HG03039 (cell line): ENCODE data around the gene LY6G6F.

Experiments
- ATAC-seq: cut with Tn5 transposase; IDR thresholded peaks from one replicate; pipeline ENCODE4 v1.9.1; 2021; ENCODE audit warnings: mild to moderate bottlenecking, moderate library complexity; ENCODE audit not compliant: unreplicated experiment

Gene LY6G6F

DNA sequence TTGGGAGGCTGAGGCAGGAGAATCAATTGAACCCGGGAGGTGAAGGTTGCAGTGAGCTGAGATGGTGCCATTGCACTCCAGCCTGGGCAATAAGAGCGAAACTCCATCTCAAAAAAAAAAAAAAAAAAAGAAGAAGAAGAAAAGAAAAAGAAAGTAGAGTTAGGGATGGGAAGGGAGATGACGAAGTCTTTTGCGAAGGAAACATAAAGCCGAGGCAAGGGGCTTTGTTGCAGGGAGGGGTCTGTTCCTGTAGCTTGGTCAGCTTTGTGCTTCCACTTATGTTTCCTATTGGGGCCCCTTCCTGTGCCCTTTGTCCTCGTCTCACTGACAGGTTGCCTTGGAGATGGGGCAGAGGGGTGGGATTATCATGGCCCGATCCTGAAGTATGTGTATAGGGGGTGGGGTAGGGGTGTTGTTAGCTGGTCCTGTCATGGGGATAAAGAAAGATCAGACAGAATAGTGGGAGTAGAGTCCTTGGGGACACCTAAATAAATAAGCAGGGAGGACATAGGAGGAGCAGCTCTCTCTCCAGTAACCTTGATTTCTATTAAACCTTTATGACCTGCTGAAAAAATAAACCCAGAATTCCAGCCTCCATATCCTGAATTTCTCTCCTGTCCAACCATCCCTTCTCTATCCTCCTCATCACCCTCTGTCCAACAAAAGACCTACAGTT is 30.8 kb downstream of the LY6G6F start:
- no peak for ATAC-seq

DNA sequence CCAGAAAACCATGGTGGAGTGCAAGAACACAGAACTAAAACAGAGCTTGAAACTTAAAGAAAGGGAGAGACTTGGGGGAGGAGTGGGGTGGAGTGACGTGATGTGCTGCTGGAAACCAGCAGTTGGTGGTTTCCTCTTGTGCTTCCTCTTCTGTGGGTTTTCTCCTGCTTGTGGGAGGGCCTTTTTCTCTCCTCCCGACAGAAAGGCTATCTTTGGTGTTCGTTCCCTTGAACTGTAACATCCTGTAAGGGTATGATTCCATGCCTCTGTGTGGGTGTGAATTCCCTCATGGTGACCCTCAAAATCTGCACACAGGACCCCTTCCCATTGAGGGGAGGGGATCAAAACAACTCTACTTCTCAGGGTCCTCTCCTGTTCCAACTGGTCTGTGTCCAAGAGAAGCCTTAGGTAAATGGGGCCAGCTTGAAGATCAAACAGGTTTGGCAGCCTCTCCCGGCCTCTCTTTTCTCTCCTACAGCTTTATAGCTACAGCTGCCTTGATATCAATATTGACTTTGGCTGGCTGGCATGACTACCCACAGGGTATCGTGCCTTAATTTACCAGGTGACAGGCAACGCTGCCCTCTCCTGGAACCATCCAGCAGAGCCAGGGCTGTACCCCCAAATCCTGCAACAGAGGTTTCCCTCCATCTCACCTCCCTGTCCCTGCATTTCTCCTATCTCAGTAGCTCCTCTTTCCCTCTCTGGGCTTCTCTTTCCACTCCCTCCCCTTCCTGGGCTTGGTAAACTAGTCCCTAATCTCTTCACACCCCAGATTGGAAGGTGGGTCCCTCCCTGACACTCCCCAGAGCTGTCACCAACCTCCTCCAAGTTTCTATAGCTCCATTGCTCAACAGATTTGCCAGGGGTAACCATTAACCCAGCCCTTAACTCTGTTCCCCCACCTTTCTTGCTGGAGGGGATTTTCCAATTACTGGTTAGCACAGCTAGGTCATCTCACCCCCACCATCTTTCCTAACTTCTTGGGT is 31.6 kb downstream of the LY6G6F start:
- ATAC-seq, result no peak

DNA sequence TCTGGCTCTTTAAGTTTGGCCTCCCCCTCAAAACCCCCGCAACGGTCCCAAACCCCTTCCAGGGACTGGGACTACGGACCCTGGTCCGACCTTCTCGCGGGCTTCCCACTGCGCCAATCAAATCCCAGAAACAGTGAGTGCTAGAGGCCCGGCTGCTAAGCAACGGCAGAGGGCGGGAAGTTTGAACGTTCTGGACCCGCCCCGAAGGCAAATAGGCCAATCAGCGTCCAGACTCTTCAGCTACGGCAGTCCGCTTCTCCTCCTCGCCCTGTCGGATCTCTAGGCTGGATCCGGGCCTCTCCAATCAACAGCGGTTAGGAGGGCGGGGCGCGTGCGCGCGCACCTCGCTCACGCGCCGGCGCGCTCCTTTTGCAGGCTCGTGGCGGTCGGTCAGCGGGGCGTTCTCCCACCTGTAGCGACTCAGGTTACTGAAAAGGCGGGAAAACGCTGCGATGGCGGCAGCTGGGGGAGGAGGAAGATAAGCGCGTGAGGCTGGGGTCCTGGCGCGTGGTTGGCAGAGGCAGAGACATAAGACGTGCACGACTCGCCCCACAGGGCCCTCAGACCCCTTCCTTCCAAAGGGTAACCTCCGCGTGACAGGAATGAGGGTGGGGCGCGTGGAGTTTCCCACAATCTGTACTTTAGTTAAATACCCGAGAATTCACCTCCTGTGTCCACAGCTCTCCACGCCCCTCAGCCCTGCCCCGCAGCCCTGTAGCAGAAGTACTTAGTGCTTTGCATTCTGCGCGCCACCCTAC is 33.2 kb downstream of the LY6G6F start, which contains the start of gene MSH5:
TSS of gene MSH5 (plus strand) at position 367 of the 758 bp plus-strand sequence. CDS start 462 bp downstream, outside the sequence.
- ATAC-seq, result peak; percentile 66

DNA sequence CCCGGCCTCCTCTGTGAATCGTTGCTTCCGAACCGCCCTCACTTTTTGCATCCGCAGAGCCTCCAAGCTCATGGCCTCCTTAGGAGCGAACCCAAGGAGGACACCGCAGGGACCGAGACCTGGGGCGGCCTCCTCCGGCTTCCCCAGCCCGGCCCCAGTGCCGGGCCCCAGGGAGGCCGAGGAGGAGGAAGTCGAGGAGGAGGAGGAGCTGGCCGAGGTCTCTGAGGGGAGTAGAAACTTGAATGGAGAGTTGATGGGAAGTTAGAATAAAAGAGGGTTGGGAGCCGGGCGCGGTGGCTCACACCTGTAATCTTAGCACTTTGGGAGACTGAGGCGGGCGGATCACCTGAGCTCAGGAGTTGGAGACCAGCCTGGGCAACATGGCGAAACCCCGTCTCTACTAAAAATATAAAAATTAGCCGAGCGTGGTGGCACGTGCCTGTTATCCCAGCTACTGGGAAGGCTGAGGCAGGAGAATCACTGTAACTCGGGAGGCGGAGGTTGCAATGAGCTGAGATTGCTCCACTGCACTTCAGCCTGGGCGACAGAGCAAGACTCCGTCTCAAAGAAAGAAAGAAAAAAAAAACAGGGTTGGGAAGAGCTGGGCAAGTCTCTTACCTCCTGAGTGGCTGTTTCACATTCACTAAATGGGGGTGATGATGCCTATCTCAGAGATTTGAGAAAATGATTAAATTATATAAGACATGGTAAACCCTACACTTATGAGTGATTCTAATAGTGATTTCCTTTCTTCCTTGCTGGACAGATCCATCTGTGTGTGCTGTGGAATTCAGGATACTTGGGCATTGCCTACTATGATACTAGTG is 33.9 kb downstream of the LY6G6F start:
- ATAC-seq, result no peak

DNA sequence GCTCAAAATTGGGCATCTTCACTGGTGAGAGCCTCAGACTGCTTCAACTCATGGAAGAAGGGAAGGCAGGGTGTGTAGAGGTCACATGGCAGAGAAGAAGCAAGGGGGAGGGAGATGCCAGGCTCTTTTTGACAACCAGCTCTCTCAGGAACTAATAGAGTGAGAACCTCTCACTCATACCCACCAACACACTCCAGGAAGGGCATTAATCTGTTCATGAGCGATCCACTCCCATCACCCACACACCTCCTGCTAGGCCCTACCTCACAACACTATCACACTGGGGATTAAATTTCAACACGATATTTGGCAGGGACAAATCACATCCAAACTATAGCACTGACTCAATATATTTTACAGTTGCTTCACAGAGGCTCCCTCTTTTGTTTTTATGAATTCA is 35.1 kb downstream of the LY6G6F start:
- no peak for ATAC-seq

GRCh38 chr6:31742894-31743293 is 36.2 kb downstream of the LY6G6F start:
- ATAC-seq, result no peak

DNA sequence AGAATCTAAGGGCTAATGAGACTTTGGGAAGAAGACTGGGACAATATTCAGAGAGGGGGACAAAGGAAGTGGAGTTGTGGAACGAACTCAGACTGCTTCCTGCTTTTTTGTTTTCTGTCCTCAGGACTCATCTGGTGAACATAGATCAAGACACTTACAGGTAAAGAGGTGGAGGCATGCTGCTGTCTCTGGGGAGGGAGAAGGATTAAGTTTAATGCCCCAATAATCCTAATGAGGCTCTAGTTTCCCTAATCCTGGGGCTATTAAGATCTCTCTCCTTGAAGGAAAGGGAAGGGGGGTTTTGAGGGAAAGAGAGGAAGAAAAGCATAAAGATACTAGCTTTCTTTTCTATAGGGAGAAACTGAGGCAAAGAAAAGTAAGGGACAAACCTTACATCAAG is 37.8 kb downstream of the LY6G6F start:
- no peak for ATAC-seq

- ATAC-seq, result no peak
Measured at GRCh38 chr6:31749301-31750036, 42.8 kb downstream of the LY6G6F start.

- no peak for ATAC-seq
Measured at GRCh38 chr6:31750411-31751022, 43.9 kb downstream of the LY6G6F start.

GRCh38 chr6:31752739-31753319 is 46.2 kb downstream of the LY6G6F start:
- no peak for ATAC-seq

- no peak for ATAC-seq
Measured at GRCh38 chr6:31758281-31758680, 51.6 kb downstream of the LY6G6F start.
